Stimulated activated CD8-positive, alpha-beta memory T cell treated with anti-CD3 and anti-CD28 coated beads, Interleukin-12 subunit alpha, Interleukin-12 subunit beta, amount 100 ng/mL, for 1 hour (primary cell): ENCODE measurements around the gene CHRM4.
A peak's percentile ranks its signal among the peaks of the same experiment; 100 is the strongest.

Experiments
- DNase-seq: peaks from one replicate; pipeline ENCODE4 v3.0.0-alpha.2; 2020; ENCODE audit warnings: low read depth

The CHRM4 gene

DNA sequence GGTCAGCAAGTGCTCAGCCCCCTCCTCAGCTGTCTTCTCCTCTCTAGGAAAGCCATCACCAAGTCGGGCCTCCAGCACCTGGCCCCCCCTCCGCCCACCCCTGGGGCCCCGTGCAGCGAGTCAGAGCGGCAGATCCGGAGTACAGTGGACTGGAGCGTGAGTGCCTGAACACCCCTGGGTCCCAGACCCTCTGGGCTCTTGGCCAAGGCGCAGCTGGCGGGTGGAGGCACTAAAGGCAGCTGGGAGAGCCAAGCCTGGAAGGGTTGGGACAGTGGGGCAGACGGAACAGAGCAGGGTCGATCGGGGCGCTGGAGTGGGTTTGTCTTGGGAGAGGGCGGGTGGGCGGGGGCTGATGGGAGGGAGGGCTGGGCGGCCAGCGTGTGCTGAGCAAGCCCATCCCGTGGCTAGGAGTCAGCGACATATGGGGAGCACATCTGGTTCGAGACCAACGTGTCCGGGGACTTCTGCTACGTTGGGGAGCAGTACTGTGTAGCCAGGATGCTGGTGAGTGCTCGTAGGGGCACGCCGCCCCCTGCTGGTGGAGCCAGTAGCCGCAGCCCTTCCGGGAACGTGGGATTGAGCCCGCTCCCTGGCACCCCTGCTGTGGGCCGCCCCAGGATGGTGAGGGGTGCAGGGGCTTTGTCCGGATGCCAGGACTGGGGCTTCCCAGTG lies 24.2 kb downstream of the CHRM4 start:
- peak; percentile 67 for DNase-seq

GRCh38 chr11:46366661-46367161 lies 24.9 kb downstream of the CHRM4 start:
- DNase-seq, result no peak

DNA sequence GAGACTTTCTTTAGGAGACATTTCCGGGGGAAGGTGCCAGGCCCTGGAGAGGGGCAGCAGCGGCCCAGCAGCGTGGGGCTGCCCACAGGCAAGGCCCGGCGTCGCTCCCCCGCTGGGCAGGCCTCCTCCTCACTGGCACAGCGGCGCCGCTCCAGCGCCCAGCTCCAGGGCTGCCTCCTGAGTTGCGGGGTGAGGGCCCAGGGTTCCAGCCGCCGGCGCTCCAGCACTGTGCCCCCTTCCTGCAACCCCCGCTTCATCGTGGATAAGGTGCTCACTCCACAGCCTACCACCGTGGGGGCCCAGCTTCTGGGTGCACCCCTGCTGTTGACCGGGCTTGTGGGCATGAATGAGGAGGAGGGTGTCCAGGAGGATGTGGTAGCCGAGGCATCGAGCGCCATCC lies 25.3 kb downstream of the CHRM4 start:
- DNase-seq, result no peak

DNA sequence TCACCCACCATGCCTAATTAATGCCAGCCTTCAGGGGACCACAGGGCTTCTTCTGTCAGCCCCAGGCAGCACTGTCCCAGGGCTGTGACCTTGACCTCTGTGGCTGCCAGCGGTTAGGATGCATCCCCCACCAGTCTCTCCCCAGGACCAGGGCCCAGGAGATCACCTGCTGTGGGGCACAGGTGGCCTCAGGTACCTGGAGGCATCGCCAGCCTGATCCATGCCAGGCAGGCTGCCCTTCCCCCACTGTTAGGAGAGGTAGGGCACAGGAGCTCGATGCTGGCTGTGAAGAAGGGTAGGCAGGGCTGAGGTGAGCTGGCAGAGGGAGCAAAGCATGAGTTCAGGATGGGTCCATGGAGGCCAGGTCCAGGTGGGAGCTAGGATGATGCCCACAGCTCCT lies 26.8 kb downstream of the CHRM4 start:
- DNase-seq, result no peak

- no peak for DNase-seq
Observed at GRCh38 chr11:46364056-46364455, 27.5 kb downstream of the CHRM4 start.

DNA sequence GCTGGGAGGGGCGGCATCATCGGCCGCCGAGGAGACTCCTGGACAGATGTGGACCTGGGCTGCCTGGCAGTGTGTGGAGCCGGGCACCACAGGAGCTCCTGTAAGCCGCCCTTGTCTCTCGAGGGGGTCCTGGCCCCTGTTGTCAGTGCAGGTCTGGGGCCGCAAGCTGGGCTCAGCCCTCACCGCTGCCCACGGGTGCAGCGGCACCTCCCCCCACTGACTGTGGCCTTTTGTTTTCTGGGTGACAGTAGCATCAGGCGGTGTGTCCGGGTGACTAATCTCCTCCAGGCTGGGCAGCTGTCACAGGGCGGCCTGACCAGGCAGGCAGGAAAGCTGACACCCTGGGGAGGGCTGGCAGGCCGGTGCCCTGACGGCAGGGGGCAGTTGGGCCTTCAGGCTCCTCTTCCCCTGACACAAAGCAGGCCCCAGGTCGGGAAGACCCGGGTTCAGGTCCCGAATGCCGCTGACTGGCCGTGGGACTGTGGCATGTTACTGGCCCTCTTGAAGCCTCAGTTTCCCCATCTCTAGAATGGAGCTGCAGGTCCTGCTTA lies 28.0 kb downstream of the CHRM4 start:
- no peak for DNase-seq

- no peak for DNase-seq
Observed at GRCh38 chr11:46363031-46363407, 28.6 kb downstream of the CHRM4 start.

- DNase-seq, result no peak
Observed at GRCh38 chr11:46362156-46363030, 29.2 kb downstream of the CHRM4 start.

DNA sequence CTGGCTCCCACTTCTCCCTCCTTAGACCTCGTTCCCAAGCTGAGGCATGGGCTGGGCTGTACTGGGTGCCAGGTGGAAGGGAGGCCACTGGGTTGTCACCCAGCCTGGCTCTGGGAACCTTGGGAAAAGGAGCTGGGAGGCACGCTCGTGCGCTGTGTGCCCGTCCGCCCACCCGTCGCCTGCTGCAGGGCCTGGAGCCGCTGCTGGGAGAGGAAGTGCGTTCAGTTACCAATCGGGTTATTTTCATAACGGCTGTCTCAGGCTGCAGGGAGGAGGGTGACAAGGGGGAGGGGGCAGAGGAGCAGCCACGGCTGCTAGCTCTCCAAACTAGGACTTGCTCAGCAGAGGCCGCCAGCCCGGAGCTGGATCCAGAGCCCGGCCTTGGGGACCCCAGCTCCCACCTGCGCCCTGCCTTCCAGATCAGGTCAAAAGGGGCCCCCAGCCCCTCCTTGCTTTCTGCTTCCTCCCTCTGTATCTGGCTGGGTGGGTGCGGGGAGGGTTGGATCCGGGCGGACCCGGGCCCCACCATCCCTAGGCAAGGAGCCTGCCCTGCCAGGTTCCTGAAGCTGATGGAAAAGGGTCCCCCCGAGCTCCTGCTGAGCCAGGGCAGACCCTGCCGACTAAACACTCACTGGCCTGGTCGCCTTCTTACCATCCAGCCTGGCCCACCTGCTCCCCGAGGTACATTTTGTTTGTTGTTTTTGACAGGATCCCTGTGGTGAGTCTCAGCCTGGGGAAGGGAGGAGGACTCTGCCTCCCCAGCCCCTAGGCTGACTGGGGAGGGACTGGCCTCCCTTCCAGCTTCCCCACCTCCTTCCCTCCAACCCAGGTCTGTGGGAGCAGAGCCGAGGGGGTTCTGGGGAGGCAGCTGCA lies 30.1 kb downstream of the CHRM4 start:
- DNase-seq, result no peak

- no peak for DNase-seq
Observed at GRCh38 chr11:46360878-46361277, 30.7 kb downstream of the CHRM4 start.

DNA sequence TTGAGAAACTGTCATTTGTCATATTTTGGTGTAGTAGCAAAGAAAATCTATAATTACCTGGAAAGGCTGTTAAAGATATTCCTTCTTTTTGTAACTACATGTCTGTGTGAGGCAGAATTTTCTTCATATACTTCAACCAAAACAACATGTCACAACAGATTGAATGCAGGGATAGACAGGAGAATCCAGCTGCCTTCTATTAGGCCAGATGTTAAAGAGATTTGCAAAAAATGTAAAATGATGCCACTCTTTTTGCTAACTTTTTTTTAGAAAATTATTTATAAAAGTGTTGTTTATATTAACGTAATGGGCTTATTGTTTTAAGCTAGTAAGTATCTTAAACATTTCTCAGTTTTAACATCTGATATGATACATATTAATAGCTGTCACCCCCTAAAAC lies 31.6 kb downstream of the CHRM4 start:
- DNase-seq, result no peak

GRCh38 chr11:46357483-46357936 lies 34.1 kb downstream of the CHRM4 start:
- DNase-seq, result no peak

DNA sequence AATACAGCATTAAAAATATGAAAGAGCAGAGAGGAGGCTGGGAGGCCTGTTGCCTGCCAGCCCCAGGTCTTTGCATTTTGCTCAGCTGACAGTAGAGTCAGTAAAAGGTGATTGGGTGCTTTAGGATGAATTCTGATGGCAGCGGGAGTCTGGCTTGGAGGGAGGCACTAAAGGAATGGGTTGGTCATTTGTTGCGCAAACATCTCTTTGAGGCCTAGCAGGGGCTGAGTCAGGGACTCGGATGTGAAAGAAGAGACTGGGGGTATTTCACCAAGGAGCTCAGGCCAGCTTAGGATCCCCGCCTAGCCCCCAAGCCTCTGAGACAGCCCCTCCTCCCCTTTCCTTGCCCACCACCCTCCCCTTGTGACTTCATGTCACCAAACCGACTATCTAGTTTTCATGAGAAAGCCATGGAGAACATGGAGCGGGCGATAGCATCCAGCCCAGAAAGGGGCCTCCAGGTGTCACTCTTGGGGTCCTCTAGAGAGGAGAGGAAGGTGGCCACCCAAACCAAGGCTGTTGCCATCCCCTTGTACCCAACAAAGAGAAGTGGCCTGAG lies 34.6 kb downstream of the CHRM4 start:
- no peak for DNase-seq

GRCh38 chr11:46353698-46354097 lies 37.9 kb downstream of the CHRM4 start:
- no peak for DNase-seq

DNA sequence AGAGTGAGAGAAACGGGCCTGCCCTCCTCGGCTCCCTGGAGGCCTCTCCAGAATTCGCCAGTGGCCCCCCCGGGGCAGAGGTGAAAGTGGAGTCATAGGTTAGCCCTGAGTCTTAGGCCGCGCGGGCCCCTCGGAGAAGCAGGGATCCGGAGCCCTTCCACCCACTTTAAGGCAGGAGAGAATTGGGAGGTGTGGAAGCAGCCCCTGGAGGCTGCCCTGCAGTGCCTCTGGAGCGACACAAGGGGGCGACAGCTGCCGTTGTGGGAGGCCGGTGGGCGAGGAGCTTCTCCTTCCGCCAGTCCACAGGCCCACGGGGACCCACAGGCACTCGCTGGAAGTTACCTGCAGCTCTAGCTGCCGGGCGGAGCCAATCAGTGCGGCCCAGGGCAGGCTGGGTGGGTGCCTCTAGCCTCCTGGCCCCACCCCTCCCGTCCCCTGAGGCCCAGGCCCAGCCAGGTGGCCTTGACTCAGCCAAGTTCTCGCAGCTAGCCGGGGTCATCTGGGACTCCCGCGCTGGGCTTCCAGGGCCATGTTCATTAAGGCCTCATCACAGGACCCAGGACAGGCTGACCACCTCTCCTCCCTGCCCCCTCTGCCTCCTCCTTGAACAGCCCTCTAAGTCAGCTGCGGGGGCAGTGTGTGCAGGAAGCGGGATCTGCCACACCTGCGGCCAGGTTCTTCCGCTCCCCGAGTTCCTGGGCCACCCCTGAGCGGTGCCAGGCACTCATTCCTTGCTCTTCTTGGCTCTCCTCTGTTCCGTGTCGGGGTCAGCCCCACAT lies 39.3 kb downstream of the CHRM4 start:
- DNase-seq, result peak; percentile 64

DNA sequence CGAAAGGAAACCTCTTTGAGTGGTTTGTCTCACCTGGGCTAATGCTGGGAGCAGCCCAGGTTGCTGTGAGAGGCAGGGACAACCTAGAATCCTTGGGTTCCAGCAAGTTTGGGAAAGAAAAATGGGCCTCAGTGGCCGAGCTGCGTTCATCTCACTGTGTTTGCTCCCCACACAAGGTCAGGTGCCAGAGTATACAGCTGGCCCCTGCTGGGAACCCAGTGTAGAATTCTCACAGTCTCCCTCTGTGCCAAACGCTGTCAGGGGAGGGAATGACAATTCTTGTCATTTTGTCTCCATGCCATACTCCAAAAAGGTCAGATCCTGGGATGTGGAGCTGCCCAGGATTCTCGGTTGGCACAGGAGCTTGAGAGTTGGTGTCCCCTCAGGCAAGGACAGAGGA lies 40.0 kb downstream of the CHRM4 start:
- no peak for DNase-seq

- no peak for DNase-seq
Observed at GRCh38 chr11:46351148-46351547, 40.4 kb downstream of the CHRM4 start.

- DNase-seq, result no peak
Observed at GRCh38 chr11:46350695-46351094, 40.9 kb downstream of the CHRM4 start.

- DNase-seq, result peak; percentile 48
Observed at GRCh38 chr11:46348566-46349401, 42.8 kb downstream of the CHRM4 start.
